ENCODE results near the gene LBHD2.

LBHD2 gene

DNA sequence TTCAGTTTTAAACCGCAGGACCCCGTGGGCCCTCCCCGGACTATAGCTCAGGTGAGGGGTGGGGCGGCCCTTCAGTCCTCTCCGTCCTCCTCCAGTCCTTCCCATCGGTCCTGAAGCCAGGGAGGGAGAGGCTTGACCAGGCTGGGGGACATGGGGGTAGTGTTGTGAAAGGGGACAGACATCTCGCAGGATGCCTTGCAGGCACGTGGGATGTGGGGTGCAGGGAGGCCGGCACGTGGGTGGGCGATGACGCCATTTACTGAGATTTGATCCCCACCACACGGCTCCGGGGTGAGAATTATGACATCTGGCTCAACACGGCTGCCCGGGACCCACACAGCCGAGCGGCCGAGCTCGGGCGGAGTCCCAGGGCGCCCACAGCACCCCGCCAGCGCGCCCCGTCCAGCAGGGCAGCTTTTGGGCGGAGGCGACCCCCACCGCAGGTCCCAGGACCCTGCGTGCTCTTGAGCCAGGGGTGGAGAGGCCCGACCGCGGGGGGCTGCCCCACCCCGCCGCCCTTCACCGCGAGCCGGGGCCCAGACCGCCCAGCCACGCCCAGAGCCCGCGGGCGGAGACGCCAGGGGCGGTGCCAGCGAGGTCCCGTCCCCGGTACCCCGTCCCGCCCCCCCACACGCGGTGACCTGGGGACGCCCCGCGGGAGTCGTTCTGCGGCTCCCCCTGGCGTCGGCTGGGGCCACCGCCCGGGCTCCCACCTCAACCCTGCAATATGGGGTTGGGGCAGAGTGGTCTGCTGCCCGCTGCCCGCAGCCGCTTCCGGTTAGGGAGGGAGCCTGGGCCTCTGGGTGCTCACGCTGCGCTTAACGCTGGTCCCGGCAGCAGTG lies 7.3 kb downstream of the LBHD2 start:
- DNase-seq: peak; percentile 37

DNA sequence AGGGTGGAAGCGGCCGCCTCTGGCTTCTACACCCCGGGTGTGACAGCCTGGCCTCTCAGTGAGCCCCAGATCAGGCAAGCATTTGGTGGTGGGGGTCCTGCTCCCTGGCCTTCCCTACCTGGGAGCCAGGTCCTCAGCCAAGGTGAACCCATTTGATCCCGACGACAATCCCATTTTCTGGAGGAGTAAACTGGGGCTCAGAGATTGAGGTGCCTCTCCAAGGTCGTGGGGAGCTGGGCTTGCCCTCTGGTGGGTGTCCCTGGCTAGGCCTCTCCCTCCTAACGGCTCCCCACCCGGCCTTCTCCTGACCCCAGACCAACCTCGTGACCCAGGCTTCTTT lies 7.8 kb downstream of the LBHD2 start:
- no peak for DNase-seq

DNA sequence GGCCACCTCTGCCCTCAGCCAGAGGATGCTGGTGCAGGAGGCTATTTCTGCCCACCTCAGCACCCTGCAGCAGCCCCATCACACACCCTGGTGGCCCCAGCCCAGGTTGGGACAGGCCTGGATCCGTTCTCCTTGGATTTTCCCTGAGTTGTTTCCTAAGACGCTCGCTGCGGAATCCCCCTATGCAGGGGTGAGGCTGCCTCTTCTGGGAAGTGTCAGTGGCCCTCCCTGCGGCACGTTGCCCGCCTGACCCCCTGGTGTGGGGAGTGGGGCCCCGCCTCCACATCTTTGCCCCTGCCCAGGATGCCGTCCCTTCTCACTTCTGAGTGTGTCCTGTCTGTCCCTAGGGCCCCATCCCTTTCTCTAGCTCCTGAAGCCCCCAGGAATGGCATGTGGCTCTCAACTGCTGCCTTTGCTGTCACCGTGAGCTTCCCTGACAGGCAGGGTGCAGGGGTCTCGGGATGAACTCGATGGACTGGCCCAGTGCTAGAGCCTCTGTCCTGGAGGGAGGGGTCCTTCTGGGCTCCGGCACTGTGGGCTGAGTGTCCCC lies 9.9 kb downstream of the LBHD2 start:
- DNase-seq: no peak

GRCh38 chr14:103094406-103095209 lies 10.6 kb downstream of the LBHD2 start, which contains the start of gene EXOC3L4:
TSS of gene EXOC3L4 (plus strand) at chr14:103094725. CDS start at chr14:103100220, 5,495 bp downstream.
- DNase-seq: no peak

- DNase-seq: no peak
These were observed 11.3 kb downstream of the LBHD2 start for GRCh38 chr14:103095210-103095778.

- no peak for DNase-seq
These were observed 12.4 kb downstream of the LBHD2 start for GRCh38 chr14:103096387-103096786.

DNA sequence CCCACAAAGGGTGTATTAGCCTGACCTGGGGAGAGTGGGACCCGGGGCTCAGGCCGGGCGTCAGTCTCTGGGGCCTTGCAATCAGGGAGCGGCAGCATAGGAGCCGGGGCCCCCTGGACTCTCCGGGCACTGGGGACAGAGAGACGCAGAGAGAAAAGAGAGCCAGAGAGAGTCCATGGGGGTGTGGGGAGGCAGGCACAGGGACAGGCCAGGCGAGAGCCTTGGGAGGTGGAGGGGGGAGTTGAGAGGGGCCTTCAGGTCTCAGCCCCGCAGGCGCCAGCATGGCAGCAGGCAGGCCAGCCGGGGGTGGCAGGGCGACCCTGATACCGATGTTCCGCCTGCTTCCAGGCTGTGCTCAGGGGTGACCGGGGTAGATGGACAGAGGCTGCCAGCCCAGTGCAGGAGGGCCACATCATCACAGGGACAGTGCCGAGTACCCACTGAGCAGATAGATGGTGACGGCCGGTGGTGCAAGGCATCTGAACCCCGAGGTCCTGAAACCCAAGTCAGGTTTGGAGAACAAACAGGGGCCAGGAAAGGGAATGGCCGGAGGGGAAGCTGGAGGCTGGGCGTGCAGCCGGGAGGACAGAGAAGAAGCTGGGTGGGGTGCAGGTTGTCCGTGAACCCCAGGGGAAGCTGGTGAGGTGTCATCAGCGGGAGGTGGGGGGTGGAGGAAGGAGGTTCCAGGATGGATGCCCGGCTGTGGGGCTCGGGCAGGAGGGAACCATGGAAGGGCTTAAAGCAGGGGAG lies 13.4 kb downstream of the LBHD2 start:
- no peak for DNase-seq

GRCh38 chr14:103097994-103098957 lies 14.3 kb downstream of the LBHD2 start:
- no peak for DNase-seq

- no peak for DNase-seq
These were observed 15.2 kb downstream of the LBHD2 start for GRCh38 chr14:103099081-103099732.

DNA sequence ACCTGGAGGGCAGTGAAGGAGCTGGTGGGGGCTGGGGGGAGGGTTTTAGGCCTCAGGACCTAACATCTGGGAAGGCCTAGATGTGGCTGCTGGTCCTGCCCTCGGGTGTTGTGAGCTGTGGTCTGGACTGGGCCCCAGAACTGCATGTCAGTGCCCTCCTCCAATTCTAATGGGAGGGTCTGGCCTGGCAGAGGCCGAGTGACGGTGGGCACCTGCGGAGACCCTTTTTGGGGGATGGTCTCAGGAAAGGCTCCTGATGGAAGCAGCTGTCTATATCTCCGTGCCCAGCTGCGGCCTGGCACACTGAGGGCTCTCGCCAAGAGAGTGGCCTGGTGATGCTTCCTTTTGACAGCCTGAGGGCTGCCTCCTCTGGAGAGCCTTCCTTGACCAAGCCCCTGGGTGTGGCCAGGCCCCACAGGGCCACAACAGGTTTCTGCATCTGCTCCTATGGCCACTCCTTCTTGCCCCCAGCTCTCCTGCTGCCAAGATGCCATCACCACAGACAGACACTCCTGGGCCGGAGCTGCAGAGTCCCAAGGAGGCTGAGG lies 15.8 kb downstream of the LBHD2 start:
- DNase-seq: no peak

DNA sequence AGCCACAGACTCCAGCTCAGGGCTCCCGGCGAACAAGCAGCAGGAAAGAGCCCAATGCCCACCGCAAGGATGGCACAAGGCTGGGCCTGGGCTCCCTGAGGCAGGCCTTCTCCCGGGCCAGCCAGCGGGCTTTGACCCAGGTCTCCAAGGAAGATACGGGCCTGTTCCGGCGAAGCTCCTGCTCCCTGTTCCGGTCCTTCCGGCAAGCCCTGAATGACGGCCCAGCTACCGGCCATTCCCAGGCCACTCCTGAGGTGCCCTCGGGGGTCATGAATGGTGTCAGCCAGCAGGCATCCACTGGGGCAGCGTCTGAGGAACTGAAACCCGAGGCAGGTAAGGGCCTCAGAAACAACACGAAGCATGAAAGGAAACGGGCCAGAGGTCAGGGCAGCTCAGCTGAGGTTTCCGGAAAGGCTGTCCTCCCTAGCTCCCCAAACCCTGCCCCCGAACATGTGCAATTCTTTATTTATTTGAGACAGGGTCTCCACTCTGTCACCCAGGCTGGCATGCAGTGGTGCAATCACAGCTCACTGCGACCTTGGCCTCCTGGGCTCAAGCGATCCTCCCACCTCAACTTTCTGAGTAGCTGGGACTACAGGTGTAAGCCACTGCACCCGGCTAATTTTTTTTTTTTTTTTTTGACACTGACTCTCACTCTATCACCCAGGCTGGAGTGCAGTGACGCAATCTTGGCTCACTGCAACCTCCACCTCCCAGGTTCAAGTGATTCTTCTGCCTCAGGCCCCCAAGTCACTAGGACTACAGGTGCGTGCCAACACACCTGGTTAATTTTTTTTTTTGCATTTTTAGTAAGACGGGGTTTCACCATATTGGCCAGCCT lies 16.5 kb downstream of the LBHD2 start:
- no peak for DNase-seq

GRCh38 chr14:103101257-103101962 lies 17.4 kb downstream of the LBHD2 start:
- DNase-seq: no peak

DNA sequence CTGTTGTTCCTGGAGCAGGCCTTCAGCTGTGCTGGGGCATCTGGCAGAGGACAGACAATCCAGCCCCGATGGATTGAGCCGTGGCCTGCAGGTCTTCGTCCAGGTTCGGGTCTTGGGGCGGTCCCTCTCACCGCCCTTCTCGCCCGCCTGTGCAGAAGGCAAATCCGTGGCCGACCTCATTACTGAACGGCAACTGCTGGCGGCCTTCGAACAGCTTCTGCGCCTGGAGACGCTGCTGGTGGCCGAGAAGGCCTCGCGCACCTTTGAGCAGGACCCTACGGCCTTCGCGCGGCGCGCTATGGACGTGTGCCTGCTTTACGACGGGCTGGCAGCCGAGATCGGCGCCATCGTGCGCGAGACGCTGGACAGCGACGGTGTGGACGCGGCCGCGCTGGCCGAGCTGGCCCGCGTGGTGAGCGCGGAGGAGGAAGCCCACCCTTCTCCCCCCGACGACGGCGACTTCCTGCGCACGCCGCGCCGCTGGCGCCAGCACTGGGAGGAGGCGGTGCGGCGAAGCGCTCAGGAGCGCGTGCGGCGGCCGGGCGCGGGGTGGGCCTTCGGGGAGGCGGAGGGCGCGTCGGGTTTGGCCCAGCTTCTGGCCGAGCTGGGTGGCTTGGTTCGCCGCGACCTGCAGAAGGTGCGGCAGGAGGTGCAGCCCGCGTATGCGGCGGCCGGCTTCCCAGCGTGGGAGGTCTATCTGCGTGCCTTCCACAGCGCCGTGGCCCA lies 18.1 kb downstream of the LBHD2 start:
- DNase-seq: no peak

- DNase-seq: no peak
These were observed 18.8 kb downstream of the LBHD2 start for GRCh38 chr14:103102689-103103260.

DNA sequence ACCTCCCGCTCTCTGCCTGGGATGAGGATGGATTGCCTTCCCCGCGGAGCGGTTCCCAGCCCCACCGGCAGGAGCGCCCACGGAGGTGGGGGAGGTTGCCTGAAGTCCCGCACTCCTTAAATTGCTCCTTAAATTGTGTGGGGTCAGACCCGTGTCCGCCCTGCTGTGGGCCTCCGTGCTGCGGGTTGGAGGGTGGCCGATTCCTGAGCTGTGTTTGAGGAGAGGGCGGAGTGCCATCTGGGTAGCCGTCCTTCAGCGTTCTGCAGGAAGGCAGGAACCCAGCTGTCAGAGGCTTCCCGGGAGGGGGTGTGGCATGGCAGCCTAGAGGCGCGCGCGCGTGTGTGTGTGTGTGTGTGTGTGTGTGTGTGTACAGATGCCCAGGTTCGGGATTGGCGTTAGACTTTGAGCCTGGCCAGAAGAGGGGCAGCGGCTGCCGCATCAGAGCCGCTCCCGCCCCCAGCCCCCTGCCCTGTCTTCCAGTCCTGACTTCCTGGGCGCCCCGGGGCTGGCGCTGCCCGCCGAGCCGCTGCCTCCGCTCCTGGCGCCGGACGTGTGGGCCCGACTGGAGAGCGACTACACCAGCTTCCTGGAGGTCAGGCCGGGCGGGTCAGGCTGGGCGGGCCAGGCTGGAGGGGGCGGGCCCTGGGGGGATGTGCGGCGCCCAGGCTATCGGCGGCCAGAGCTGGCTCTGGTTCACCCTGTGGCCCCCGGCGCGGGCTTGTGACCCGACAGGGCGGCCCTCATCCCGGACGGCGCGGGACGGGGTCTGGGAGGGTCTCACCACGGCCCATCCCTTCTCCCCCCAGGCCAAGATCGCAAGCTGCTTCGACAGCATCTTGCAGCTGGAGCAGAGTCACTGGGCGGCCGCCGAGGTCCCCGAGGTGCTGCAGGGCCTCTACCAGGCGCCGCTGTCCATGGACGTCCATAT lies 19.7 kb downstream of the LBHD2 start:
- DNase-seq: peak; percentile 40

- DNase-seq: no peak
These were observed 20.3 kb downstream of the LBHD2 start for GRCh38 chr14:103104389-103104653.

Data from fibroblast of skin of scalp (primary cell).